Measurements from ENCODE around the gene SNX11.

Gene SNX11

DNA sequence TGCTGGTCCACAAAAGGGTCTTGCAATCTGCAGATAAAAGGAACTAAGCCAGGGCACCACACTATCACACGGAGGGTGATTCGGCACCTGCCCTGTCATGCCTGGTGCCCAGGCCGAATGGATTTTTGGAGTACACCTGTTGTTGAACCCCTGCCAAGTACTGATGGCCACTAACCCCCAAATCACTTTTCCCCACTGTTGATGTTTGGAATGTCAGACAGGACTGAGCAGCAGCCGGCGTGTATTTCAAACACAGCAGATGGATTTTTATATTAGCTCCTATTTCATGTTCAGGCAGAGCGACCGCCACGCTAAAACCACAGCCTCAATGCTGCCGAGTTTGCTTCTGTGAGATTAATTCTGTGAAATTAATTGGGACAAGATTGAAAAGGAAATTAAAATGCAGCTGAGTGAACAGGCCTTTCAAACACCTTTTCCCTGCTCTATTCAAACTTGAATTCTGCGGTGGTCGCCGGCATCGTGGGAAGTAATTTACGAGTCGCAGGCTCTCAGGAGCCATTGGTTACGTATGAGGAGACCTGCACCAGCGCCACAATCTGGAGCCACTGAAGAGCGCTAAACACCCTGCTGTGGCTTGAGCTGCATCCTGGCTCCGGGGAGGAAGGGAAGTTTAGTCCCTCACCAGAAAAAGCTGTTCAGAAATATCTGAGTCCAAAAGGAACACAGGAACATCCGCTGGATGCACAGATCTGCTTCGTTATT is 48.5 kb downstream of the SNX11 start:
- H3K27ac ChIP-seq (replicated peaks), result no peak overlapping the region
- H3K4me3 ChIP-seq (replicated peaks; ENCODE audit: insufficient read depth, low read length), result no peak overlapping the region
- TF ChIP-seq, protein P1, sequence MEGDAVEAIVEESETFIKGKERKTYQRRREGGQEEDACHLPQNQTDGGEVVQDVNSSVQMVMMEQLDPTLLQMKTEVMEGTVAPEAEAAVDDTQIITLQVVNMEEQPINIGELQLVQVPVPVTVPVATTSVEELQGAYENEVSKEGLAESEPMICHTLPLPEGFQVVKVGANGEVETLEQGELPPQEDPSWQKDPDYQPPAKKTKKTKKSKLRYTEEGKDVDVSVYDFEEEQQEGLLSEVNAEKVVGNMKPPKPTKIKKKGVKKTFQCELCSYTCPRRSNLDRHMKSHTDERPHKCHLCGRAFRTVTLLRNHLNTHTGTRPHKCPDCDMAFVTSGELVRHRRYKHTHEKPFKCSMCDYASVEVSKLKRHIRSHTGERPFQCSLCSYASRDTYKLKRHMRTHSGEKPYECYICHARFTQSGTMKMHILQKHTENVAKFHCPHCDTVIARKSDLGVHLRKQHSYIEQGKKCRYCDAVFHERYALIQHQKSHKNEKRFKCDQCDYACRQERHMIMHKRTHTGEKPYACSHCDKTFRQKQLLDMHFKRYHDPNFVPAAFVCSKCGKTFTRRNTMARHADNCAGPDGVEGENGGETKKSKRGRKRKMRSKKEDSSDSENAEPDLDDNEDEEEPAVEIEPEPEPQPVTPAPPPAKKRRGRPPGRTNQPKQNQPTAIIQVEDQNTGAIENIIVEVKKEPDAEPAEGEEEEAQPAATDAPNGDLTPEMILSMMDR (IDR thresholded peaks at IDR 0.05; ENCODE audit: insufficient read depth, low read length), result no peak
- TF ChIP-seq SPI1 (IDR thresholded peaks at IDR 0.05; ENCODE audit: borderline replicate concordance, low read depth) (no peak), POLR2AphosphoS5 (IDR thresholded peaks at IDR 0.05; ENCODE audit: low read depth) (no peak), GABPA (IDR thresholded peaks at IDR 0.05; ENCODE audit: low read depth) (no peak)
- TF ChIP-seq, protein P2, sequence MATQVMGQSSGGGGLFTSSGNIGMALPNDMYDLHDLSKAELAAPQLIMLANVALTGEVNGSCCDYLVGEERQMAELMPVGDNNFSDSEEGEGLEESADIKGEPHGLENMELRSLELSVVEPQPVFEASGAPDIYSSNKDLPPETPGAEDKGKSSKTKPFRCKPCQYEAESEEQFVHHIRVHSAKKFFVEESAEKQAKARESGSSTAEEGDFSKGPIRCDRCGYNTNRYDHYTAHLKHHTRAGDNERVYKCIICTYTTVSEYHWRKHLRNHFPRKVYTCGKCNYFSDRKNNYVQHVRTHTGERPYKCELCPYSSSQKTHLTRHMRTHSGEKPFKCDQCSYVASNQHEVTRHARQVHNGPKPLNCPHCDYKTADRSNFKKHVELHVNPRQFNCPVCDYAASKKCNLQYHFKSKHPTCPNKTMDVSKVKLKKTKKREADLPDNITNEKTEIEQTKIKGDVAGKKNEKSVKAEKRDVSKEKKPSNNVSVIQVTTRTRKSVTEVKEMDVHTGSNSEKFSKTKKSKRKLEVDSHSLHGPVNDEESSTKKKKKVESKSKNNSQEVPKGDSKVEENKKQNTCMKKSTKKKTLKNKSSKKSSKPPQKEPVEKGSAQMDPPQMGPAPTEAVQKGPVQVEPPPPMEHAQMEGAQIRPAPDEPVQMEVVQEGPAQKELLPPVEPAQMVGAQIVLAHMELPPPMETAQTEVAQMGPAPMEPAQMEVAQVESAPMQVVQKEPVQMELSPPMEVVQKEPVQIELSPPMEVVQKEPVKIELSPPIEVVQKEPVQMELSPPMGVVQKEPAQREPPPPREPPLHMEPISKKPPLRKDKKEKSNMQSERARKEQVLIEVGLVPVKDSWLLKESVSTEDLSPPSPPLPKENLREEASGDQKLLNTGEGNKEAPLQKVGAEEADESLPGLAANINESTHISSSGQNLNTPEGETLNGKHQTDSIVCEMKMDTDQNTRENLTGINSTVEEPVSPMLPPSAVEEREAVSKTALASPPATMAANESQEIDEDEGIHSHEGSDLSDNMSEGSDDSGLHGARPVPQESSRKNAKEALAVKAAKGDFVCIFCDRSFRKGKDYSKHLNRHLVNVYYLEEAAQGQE (IDR thresholded peaks at IDR 0.05; ENCODE audit: insufficient replicate concordance, low read depth), result no peak
- H3K27me3 ChIP-seq (ENCODE audit: insufficient read depth, poor library complexity, severe bottlenecking), result peaks cover 16% of the 10 kb centered on the region
- no peak for DNase-seq (ENCODE audit: low read depth in 1 of 2, low spot score in 1 of 2)

DNA sequence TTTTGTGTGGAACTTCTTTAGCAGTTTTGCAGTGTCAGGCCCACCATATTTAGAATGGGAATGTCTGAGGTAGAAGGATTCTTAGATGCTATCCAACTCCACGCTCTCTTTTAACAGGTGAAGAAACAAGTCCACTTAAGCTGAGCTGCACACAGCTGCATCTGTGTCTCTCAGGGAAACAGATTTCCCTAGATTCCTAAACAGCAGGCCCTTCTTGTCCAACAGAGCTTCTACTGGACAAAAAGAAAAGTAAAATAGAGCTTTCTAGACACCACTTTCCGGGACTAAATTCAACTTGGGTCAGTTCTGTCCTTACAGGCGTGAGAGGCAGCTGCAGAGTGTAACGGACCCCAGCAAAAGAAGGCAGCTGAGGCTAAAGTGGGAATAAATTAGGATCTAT is 51.7 kb downstream of the SNX11 start:
- TF ChIP-seq GABPA (IDR thresholded peaks at IDR 0.05; ENCODE audit: low read depth) (no peak), POLR2AphosphoS5 (IDR thresholded peaks at IDR 0.05; ENCODE audit: low read depth) (no peak), SPI1 (IDR thresholded peaks at IDR 0.05; ENCODE audit: borderline replicate concordance, low read depth) (no peak)
- TF ChIP-seq, protein P2 (IDR thresholded peaks at IDR 0.05; ENCODE audit: insufficient replicate concordance, low read depth), result no peak
- TF ChIP-seq, protein P1 (IDR thresholded peaks at IDR 0.05; ENCODE audit: insufficient read depth, low read length), result no peak
- Histone ChIP-seq H3K4me3 (replicated peaks; ENCODE audit: insufficient read depth, low read length) (no peak overlapping the region), H3K27ac (replicated peaks) (no peak overlapping the region), H3K27me3 (ENCODE audit: insufficient read depth, poor library complexity, severe bottlenecking) (peaks cover 16% of the 10 kb centered on the region)
- no peak for DNase-seq (ENCODE audit: low read depth in 1 of 2, low spot score in 1 of 2)

DNA sequence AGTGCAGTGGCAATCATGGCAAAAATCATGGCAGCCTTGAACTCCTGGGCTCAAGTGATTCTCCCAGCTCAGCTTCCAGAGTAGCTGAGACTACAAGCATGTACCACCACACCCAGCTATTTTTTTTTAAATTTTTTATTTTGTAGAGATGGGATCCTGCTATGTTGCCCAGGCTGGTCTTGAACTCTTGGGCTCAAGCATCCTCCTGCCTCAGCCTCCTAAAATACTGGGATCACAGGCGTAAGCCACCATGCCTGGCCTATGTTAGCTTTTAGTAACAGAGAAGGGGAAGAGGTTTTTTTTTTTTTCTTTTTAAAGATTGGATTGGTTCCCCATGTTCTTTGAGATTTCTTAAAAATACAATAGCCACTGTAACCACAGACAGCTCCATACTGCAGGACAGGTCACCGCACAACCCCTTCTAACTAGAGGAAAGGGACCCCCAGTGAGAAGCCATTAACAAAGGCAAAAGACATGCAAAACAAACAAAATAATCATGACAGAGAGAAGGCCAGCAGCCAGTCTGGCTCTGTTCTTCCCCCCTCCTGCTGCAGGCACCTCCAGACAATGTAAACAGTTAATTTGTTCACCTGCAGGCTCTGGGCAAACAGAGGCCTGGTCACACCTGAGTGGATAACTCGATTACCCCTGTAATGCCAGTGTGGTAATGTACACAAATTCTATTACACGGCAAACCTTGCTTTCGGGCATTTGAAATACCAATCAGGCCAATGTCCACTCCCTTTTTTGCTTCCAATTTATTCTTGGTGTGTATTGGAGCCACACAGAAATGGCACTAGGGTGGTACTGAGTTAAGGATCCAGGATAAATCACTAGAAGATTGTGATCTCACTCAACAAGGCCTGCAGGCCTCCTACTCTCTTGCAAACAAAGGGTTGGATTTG is 52.9 kb downstream of the SNX11 start:
- H3K27ac ChIP-seq (replicated peaks), result no peak overlapping the region
- peaks cover 7% of the 10 kb centered on the region for H3K27me3 ChIP-seq (ENCODE audit: insufficient read depth, poor library complexity, severe bottlenecking)
- DNase-seq (ENCODE audit: low read depth in 1 of 2, low spot score in 1 of 2), result no peak
- H3K4me3 ChIP-seq (replicated peaks; ENCODE audit: insufficient read depth, low read length), result no peak overlapping the region
- TF ChIP-seq SPI1 (IDR thresholded peaks at IDR 0.05; ENCODE audit: borderline replicate concordance, low read depth), result no peak
- TF ChIP-seq, protein P2 (IDR thresholded peaks at IDR 0.05; ENCODE audit: insufficient replicate concordance, low read depth), result no peak
- no peak for TF ChIP-seq POLR2AphosphoS5 (IDR thresholded peaks at IDR 0.05; ENCODE audit: low read depth)
- no peak for TF ChIP-seq GABPA (IDR thresholded peaks at IDR 0.05; ENCODE audit: low read depth)
- TF ChIP-seq, protein P1 (IDR thresholded peaks at IDR 0.05; ENCODE audit: insufficient read depth, low read length), result no peak

Data from HL-60 (cell line).